BLaER1 treated with 17β-estradiol and CSF1 and Interleukin-3, amounts not matched to agents 10 nM and 100 nM (cell line): Measurements from ENCODE around the gene SLC17A3.

Source experiments
- H3K27ac ChIP-seq, 11 experiments: shearing (Covaris generic); formaldehyde crosslinking; 2 replicates each; pipeline ENCODE4 v1.8.1; 2022
- H3K27me3 ChIP-seq, 11 experiments: shearing (Covaris generic); formaldehyde crosslinking; 2 replicates each; pipeline ENCODE4 v1.8.1; 2022
- H3K36me3 ChIP-seq, 11 experiments: shearing (Covaris generic); formaldehyde crosslinking; 2 replicates each; pipeline ENCODE4 v1.8.1; 2022
- H3K4me1 ChIP-seq, 10 experiments: shearing (Covaris generic); formaldehyde crosslinking; 2 replicates each; pipeline ENCODE4 v1.8.1; 2022
- H3K4me2 ChIP-seq, 11 experiments: shearing (Covaris generic); formaldehyde crosslinking; 2 replicates each; pipeline ENCODE4 v1.8.1; 2022
- H3K4me3 ChIP-seq, 10 experiments: shearing (Covaris generic); formaldehyde crosslinking; 2 replicates each; pipeline ENCODE4 v1.8.1; 2022
- H3K9ac ChIP-seq, 11 experiments: shearing (Covaris generic); formaldehyde crosslinking; 2 replicates each; pipeline ENCODE4 v1.8.1; 2022
- H3K9me3 ChIP-seq, 11 experiments: shearing (Covaris generic); formaldehyde crosslinking; replicated peaks in 1 of 11; 2 replicates each; pipeline ENCODE4 v1.8.1; 2022
- H4K20me1 ChIP-seq, 11 experiments: shearing (Covaris generic); formaldehyde crosslinking; 2 replicates each; pipeline ENCODE4 v1.8.1; 2022
- Cebpa-rat ChIP-seq, 11 experiments: shearing (Covaris generic); IDR thresholded peaks; 2 replicates each; pipeline ENCODE4 v1.8.1; 2022

Gene SLC17A3

GRCh38 chr6:25874118-25874517 is at the start of gene SLC17A3:
TSS of gene SLC17A3 (minus strand) at chr6:25874243. CDS start at chr6:25868387, 5,856 bp downstream.
- no peak within 1 kb of the TSS for H3K27ac ChIP-seq
- TF ChIP-seq Cebpa-rat (IDR thresholded peaks at IDR 0.05) = no peak
- no peak within 1 kb of the TSS for H3K9ac ChIP-seq
- H3K9me3 ChIP-seq = no peaks in the 10 kb centered on the region
- no peaks in the 10 kb centered on the region for H3K36me3 ChIP-seq
- H4K20me1 ChIP-seq = no peaks in the 10 kb centered on the region
- peak within 1 kb of the TSS in 3 of 11 experiments; percentile 7 to 35 (median 31); a peak in 5 of 22 replicates for H3K4me2 ChIP-seq
- no peak within 1 kb of the TSS for H3K4me3 ChIP-seq
- peaks cover 0 to 8% (median 1%) of the 10 kb centered on the region in 10 experiments; a peak in 4 of 20 replicates for H3K4me1 ChIP-seq
- H3K27me3 ChIP-seq = no peaks in the 10 kb centered on the region

- no peak overlapping the region for H3K27ac ChIP-seq
- no peaks in the 10 kb centered on the region for H3K36me3 ChIP-seq
- H3K4me2 ChIP-seq = no peak overlapping the region
- no peaks in the 10 kb centered on the region for H3K27me3 ChIP-seq
- no peaks in the 10 kb centered on the region for H4K20me1 ChIP-seq
- H3K4me1 ChIP-seq = peaks cover 0 to 30% (median 2%) of the 10 kb centered on the region in 10 experiments; a peak in 9 of 20 replicates
- H3K9me3 ChIP-seq = no peaks in the 10 kb centered on the region; a peak in 1 of 22 replicates
- no peak for TF ChIP-seq Cebpa-rat (IDR thresholded peaks at IDR 0.05)
- H3K4me3 ChIP-seq = no peak overlapping the region
- H3K9ac ChIP-seq = no peak overlapping the region
Measured at GRCh38 chr6:25922301-25922700, 48.3 kb upstream of the SLC17A3 start.

- Histone ChIP-seq H4K20me1 (no peaks in the 10 kb centered on the region), H3K27me3 (no peaks in the 10 kb centered on the region), H3K4me3 (no peak overlapping the region), H3K4me1 (peaks cover 0 to 24% (median under 1%) of the 10 kb centered on the region in 10 experiments; a peak in 9 of 20 replicates), H3K27ac (0 out of 22 replicates have a peak overlapping the region, but pooled peaks of 1 of the 11 experiments have one; percentile 7), H3K4me2 (peak overlapping the region in 1 of 11 experiments; percentile 32; a peak in 2 of 22 replicates), H3K9ac (no peak overlapping the region), H3K36me3 (no peaks in the 10 kb centered on the region), H3K9me3 (no peaks in the 10 kb centered on the region; a peak in 1 of 22 replicates)
- TF ChIP-seq Cebpa-rat (IDR thresholded peaks at IDR 0.05) = no peak
Measured at GRCh38 chr6:25921525-25922203, 47.6 kb upstream of the SLC17A3 start.

- Histone ChIP-seq H3K27me3 (no peaks in the 10 kb centered on the region), H3K36me3 (no peaks in the 10 kb centered on the region), H3K4me2 (no peak overlapping the region), H3K4me3 (no peak overlapping the region), H3K9me3 (no peaks in the 10 kb centered on the region; a peak in 1 of 22 replicates), H3K4me1 (peaks cover 0 to 11% (median 0%) of the 10 kb centered on the region in 10 experiments; a peak in 4 of 20 replicates), H3K9ac (no peak overlapping the region), H3K27ac (no peak overlapping the region), H4K20me1 (no peaks in the 10 kb centered on the region)
- no peak for TF ChIP-seq Cebpa-rat (IDR thresholded peaks at IDR 0.05)
Measured at GRCh38 chr6:25919657-25920056, 45.6 kb upstream of the SLC17A3 start.

- H3K27me3 ChIP-seq = no peaks in the 10 kb centered on the region
- no peaks in the 10 kb centered on the region for H3K36me3 ChIP-seq
- no peak overlapping the region for H3K9ac ChIP-seq
- no peaks in the 10 kb centered on the region for H4K20me1 ChIP-seq
- no peak overlapping the region for H3K4me2 ChIP-seq
- H3K4me3 ChIP-seq = no peak overlapping the region
- peaks cover 0 to 11% (median 0%) of the 10 kb centered on the region in 10 experiments; a peak in 4 of 20 replicates for H3K4me1 ChIP-seq
- H3K9me3 ChIP-seq = no peaks in the 10 kb centered on the region; a peak in 1 of 22 replicates
- no peak overlapping the region for H3K27ac ChIP-seq
- TF ChIP-seq Cebpa-rat (IDR thresholded peaks at IDR 0.05) = no peak
Measured at GRCh38 chr6:25918083-25918683, 44.1 kb upstream of the SLC17A3 start.

- TF ChIP-seq Cebpa-rat (IDR thresholded peaks at IDR 0.05) = no peak
- H3K36me3 ChIP-seq = no peaks in the 10 kb centered on the region
Measured at GRCh38 chr6:25916789-25917490, 42.9 kb upstream of the SLC17A3 start.

GRCh38 chr6:25916330-25916729 is 42.3 kb upstream of the SLC17A3 start:
- Histone ChIP-seq H3K9ac (no peak overlapping the region), H3K9me3 (no peaks in the 10 kb centered on the region; a peak in 1 of 22 replicates), H3K4me2 (no peak overlapping the region), H3K4me3 (no peak overlapping the region), H3K27me3 (no peaks in the 10 kb centered on the region), H3K4me1 (peaks cover 0 to 10% (median 2%) of the 10 kb centered on the region in 10 experiments; a peak in 7 of 20 replicates), H4K20me1 (no peaks in the 10 kb centered on the region), H3K27ac (no peak overlapping the region), H3K36me3 (no peaks in the 10 kb centered on the region)
- TF ChIP-seq Cebpa-rat (IDR thresholded peaks at IDR 0.05) = no peak

More at GRCh38 chr6:25916789-25917490, 42.9 kb upstream of the SLC17A3 start:
- Histone ChIP-seq H3K27me3 (no peaks in the 10 kb centered on the region), H3K4me1 (peaks cover 0 to 9% (median 0%) of the 10 kb centered on the region in 10 experiments; a peak in 4 of 20 replicates), H3K27ac (no peak overlapping the region), H3K9ac (no peak overlapping the region), H3K4me3 (no peak overlapping the region), H3K4me2 (no peak overlapping the region), H4K20me1 (no peaks in the 10 kb centered on the region), H3K9me3 (no peaks in the 10 kb centered on the region; a peak in 1 of 22 replicates)

- Histone ChIP-seq H3K36me3 (no peaks in the 10 kb centered on the region), H3K4me1 (peaks cover 0 to 8% (median 0%) of the 10 kb centered on the region in 10 experiments; a peak in 4 of 20 replicates), H3K27ac (no peak overlapping the region), H3K27me3 (no peaks in the 10 kb centered on the region), H3K4me2 (no peak overlapping the region), H3K4me3 (no peak overlapping the region), H3K9me3 (no peaks in the 10 kb centered on the region; a peak in 1 of 22 replicates), H3K9ac (no peak overlapping the region), H4K20me1 (no peaks in the 10 kb centered on the region)
- no peak for TF ChIP-seq Cebpa-rat (IDR thresholded peaks at IDR 0.05)
Measured at GRCh38 chr6:25913741-25914140, 39.7 kb upstream of the SLC17A3 start.

GRCh38 chr6:25911351-25911750 is 37.3 kb upstream of the SLC17A3 start:
- H3K27me3 ChIP-seq = no peaks in the 10 kb centered on the region
- no peaks in the 10 kb centered on the region for H3K9me3 ChIP-seq
- peaks cover 0 to 14% (median 4%) of the 10 kb centered on the region in 10 experiments; a peak in 5 of 20 replicates for H3K4me1 ChIP-seq
- H3K9ac ChIP-seq = no peak overlapping the region
- no peak overlapping the region for H3K27ac ChIP-seq
- TF ChIP-seq Cebpa-rat (IDR thresholded peaks at IDR 0.05) = no peak
- H4K20me1 ChIP-seq = no peaks in the 10 kb centered on the region
- H3K36me3 ChIP-seq = no peaks in the 10 kb centered on the region
- no peak overlapping the region for H3K4me3 ChIP-seq
- H3K4me2 ChIP-seq = 0 out of 22 replicates have a peak overlapping the region, but pooled peaks of 1 of the 11 experiments have one; percentile 3
